ENCODE results near the gene GOLGA7B.

Gene GOLGA7B

GRCh38 chr10:97849687-97850402, at the start of gene GOLGA7B:
Gene GOLGA7B, plus strand, starts transcription at chr10:97849843. Its CDS starts 461 bp downstream, at chr10:97850304.
- DNase-seq = no peak

- no peak for DNase-seq
These were observed 49.2 kb upstream of the GOLGA7B start for GRCh38 chr10:97800474-97800873.

GRCh38 chr10:97801422-97801821, 48.2 kb upstream of the GOLGA7B start:
- no peak for DNase-seq

- DNase-seq = no peak
These were observed 44.4 kb upstream of the GOLGA7B start for GRCh38 chr10:97805096-97805884.

- DNase-seq = no peak
These were observed 43.7 kb upstream of the GOLGA7B start for GRCh38 chr10:97805949-97806348.

- DNase-seq = peak; percentile 90
These were observed 39.2 kb upstream of the GOLGA7B start for GRCh38 chr10:97810446-97810845.

- DNase-seq = no peak
These were observed 37.7 kb upstream of the GOLGA7B start for GRCh38 chr10:97811958-97812357.

GRCh38 chr10:97812696-97813095, 36.9 kb upstream of the GOLGA7B start:
- no peak for DNase-seq

- DNase-seq = no peak
These were observed 36.3 kb upstream of the GOLGA7B start for GRCh38 chr10:97813311-97813710.

GRCh38 chr10:97814996-97815395, 34.6 kb upstream of the GOLGA7B start:
- DNase-seq = no peak

- DNase-seq = no peak
These were observed 33.0 kb upstream of the GOLGA7B start for GRCh38 chr10:97816609-97817008.

- DNase-seq = no peak
These were observed 31.1 kb upstream of the GOLGA7B start for GRCh38 chr10:97818572-97818971.

GRCh38 chr10:97820096-97820704, 29.4 kb upstream of the GOLGA7B start:
- no peak for DNase-seq

- DNase-seq = peak; percentile 61
These were observed 28.2 kb upstream of the GOLGA7B start for GRCh38 chr10:97821308-97822038.

- peak; percentile 17 for DNase-seq
These were observed 27.4 kb upstream of the GOLGA7B start for GRCh38 chr10:97822261-97822687.

- DNase-seq = no peak
These were observed 25.9 kb upstream of the GOLGA7B start for GRCh38 chr10:97823734-97824133.

GRCh38 chr10:97825020-97825760, 24.5 kb upstream of the GOLGA7B start:
- no peak for DNase-seq

GRCh38 chr10:97826892-97827291, 22.8 kb upstream of the GOLGA7B start:
- DNase-seq = no peak

GRCh38 chr10:97827702-97828291, 21.8 kb upstream of the GOLGA7B start:
- DNase-seq = no peak

GRCh38 chr10:97828721-97829120, 20.9 kb upstream of the GOLGA7B start:
- peak; percentile 36 for DNase-seq

GRCh38 chr10:97830064-97830463, 19.6 kb upstream of the GOLGA7B start:
- peak; percentile 80 for DNase-seq

- no peak for DNase-seq
These were observed 18.4 kb upstream of the GOLGA7B start for GRCh38 chr10:97831259-97831658.
